Measurements from ENCODE around the gene RXRG. TPM values are rescaled to one million over a fixed set of nuclear protein-coding genes. Genes with fewer than 3 reads are reported as not detected.

RXRG gene
- total and polyA plus RNA-seq, 8 donors, result 0.32 to 10.4 (median 1.3) TPM

DNA sequence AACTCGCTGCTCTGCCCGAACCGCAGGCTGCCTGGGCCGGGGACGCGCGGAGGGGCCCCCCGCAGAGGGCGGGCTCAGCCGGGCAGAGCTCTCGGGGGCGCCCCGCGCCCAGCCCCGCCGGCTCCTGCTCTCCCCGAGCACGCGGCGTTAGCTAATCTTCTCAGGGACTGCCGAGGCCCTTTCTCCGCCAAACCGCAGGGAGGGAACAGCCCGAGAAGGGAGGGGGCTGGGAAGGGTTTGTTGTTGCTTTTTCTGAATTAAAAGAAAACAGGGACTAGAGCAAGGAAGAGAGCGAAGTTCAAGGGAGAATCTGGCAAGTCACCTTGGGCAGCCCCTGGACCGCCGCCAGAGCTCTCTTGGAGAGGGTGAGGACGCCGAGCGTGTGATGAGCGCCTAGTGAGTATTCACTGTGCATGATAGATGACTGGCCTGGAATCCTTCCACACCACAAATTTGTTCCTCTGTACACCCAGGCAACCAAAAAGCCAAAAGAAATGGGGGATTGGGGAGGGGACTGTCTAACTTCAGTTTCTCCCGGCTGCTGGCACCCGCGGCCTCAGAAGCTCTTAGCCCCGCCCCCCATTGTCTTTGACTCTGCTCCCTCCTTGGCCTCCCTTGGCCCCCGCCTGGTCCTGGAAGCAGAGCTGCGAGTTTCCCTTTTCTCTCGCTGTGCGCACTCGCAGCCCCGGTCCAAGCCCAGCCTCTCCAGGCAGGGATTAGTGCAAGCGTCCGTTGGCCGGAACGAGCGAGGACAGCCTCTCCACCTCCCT, 68.7 kb downstream of the RXRG start:
- Histone ChIP-seq H3K4me3 (peak overlapping the region in 2 of 4 donors; percentile 24 to 28), H3K4me1 (peaks cover 0 to 5% (median 5%) of the 10 kb centered on the region in 3 donors), H3K27me3 (peaks cover 0 to 6% (median 0%) of the 10 kb centered on the region in 4 donors), H3K36me3 (no peaks in the 10 kb centered on the region), H3K9me3 (no peaks in the 10 kb centered on the region), H3K27ac (peak overlapping the region in 3 of 4 donors; percentile 20 to 61 (median 24))
- DNase-seq, result peak; percentile 31 to 86 (median 64)
- WGBS, 2 donors, result 3 to 5% methylated on average over 44 to 46 of the region's 46 CpGs
- intact Hi-C loops (cut with DNase I), result no loop called here
- ATAC-seq, result peak; percentile 58 to 86 (median 84)
- TF ChIP-seq, protein P1, sequence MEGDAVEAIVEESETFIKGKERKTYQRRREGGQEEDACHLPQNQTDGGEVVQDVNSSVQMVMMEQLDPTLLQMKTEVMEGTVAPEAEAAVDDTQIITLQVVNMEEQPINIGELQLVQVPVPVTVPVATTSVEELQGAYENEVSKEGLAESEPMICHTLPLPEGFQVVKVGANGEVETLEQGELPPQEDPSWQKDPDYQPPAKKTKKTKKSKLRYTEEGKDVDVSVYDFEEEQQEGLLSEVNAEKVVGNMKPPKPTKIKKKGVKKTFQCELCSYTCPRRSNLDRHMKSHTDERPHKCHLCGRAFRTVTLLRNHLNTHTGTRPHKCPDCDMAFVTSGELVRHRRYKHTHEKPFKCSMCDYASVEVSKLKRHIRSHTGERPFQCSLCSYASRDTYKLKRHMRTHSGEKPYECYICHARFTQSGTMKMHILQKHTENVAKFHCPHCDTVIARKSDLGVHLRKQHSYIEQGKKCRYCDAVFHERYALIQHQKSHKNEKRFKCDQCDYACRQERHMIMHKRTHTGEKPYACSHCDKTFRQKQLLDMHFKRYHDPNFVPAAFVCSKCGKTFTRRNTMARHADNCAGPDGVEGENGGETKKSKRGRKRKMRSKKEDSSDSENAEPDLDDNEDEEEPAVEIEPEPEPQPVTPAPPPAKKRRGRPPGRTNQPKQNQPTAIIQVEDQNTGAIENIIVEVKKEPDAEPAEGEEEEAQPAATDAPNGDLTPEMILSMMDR (IDR thresholded peaks at IDR 0.05), result no peak
- FAIRE-seq, result no peak

DNA sequence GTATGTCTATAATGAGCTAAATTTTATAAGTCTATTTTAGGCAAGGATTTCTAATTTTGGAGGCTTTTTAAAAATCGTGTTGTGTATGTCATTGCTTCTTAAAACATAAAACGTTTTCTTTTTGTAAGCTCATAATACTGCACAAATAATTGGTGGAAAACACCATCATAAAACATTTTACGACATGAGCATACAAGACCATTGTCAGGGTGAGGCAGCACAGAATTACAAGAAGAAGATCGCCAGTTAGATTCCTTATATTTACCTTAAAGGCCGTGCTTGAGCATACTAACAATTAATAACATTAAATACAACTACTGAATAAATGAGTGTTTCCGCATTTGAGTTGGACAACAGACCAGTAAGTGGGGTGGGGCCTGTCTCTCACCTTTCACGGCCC, 69.3 kb downstream of the RXRG start:
- peaks cover 0 to 6% (median 0%) of the 10 kb centered on the region in 4 donors for H3K27me3 ChIP-seq
- H3K9me3 ChIP-seq, result no peaks in the 10 kb centered on the region
- peak overlapping the region in 2 of 4 donors; percentile 24 to 28 for H3K4me3 ChIP-seq
- TF ChIP-seq, protein P1 (IDR thresholded peaks at IDR 0.05), result no peak
- H3K36me3 ChIP-seq, result no peaks in the 10 kb centered on the region
- H3K27ac ChIP-seq, result peak overlapping the region in 3 of 4 donors; percentile 20 to 61 (median 24)
- no peak for DNase-seq
- intact Hi-C loops (cut with DNase I), result no loop called here
- H3K4me1 ChIP-seq, result peaks cover 0 to 5% (median 5%) of the 10 kb centered on the region in 3 donors
- WGBS, 2 donors, result 34 to 38% methylated on average over 7 of the region's 7 CpGs
- no peak for FAIRE-seq
- no peak for ATAC-seq

DNA sequence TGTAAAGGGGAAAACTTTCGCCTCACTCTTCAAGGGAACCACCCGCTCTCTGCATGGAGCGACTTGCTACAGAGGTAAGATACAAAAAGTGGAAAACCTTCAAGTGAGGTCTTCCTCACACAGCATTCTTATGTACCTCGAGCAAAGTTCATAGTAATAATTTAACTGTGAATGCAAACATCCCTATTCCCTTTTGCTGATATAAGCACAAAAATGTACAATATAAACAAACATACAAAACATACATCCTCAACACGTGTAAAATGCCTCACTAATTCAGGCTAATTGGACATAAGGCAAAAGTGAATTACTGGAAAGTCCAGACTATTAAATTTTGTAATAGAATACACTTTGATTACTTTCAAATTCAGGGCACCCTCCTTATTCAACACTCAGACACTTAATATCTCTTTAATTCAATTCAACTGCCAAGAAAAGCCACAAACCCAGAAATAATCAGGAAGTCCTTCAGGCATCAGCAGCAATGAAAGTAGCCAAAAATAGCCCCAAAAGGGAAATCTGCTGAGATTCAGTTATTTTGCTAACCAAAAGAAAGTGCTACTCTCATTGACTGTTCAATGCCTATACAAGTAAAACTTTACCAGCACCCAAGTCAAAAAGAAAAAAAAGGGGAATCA, 73.2 kb downstream of the RXRG start:
- Histone ChIP-seq H3K4me3 (no peak overlapping the region), H3K27ac (no peak overlapping the region), H3K4me1 (peaks cover 0 to 5% (median 5%) of the 10 kb centered on the region in 3 donors), H3K27me3 (peaks cover 0 to 6% (median 1%) of the 10 kb centered on the region in 4 donors), H3K36me3 (no peaks in the 10 kb centered on the region), H3K9me3 (no peaks in the 10 kb centered on the region)
- FAIRE-seq, result no peak
- 36 to 39% methylated on average over 5 of the region's 5 CpGs for WGBS, 2 donors
- TF ChIP-seq, protein P1 (IDR thresholded peaks at IDR 0.05), result no peak
- no peak for DNase-seq
- intact Hi-C loops (cut with DNase I), result no loop called here
- no peak for ATAC-seq

DNA sequence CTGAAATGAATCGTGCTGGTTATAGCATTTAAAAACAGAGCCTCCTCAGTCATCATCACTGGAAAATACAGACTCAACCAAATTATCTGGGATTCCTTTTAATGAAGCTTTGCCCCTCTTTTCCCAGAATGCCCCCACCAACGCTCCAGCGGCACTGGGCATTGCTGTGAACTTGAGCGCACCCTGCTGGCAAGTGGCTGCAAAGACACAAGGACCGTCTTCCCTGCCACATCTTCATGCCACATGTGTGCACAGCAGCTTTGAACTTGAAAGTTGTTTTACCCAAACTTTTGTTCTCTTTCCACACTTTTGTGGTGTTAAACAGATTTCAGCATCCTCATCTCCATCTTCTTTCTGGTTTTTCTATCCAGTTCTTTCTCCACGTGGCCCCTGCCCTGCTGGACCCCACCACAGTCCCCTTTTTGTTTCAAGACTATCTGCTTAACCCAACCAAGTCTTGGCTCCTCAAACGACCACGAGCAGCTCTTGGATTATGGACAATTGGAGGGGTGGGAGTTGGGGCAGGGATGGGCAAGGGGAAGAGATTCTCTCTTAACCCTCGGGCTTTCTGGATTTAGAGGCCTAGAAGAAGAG, 75.6 kb downstream of the RXRG start:
- intact Hi-C loops (cut with DNase I), result loop anchor here in 2 of 3 donors (5.0 to 10.0 kb wide), 3 partner anchors 112 to 225 kb away; no protein-coding TSS in a partner anchor
- TF ChIP-seq, protein P1 (IDR thresholded peaks at IDR 0.05), result peak; percentile 64 to 88 (median 78)
- no peak overlapping the region for H3K4me3 ChIP-seq
- H3K9me3 ChIP-seq, result no peaks in the 10 kb centered on the region
- WGBS, 2 donors, result 19 to 20% methylated on average over 9 of the region's 9 CpGs
- no peaks in the 10 kb centered on the region for H3K36me3 ChIP-seq
- H3K27me3 ChIP-seq, result peaks cover 0 to 3% (median 0%) of the 10 kb centered on the region in 4 donors
- FAIRE-seq (no peak), DNase-seq (peak in 4 of 6 donors; percentile 14 to 85 (median 58)), ATAC-seq (peak; percentile 60 to 88 (median 80))
- H3K27ac ChIP-seq, result no peak overlapping the region
- H3K4me1 ChIP-seq, result no peaks in the 10 kb centered on the region

Data from pancreas (tissue), 10 donors.